Naive B cell (primary cell): ENCODE results near the gene EFNA4. TPM values are rescaled to one million over a fixed set of nuclear protein-coding genes. Genes with fewer than 3 reads are reported as not detected.
"Not testable (repeated sequence)": the region's sequence is repeated elsewhere in the genome, so short reads cannot be mapped to it uniquely, and the experiment has no call there.

Experiments
- ATAC-seq, 2 donors: fragments of 150-1000 bp; cut with Tn5 transposase; 2 replicates each; pipeline ENCODE4 v1.10.0; 2021; ENCODE audit warnings: low read depth in 2 of 2, mild to moderate bottlenecking in 2 of 2, moderate library complexity in 2 of 2
- DNase-seq: peaks from one replicate; pipeline ENCODE4 v3.0.0; 2022
- H3K27ac Mint-ChIP-seq, 6 donors: one replicate each; pipeline ENCODE4 v1.8.0; 2020 to 2022; ENCODE audit warnings: mild to moderate bottlenecking in 6 of 6, mixed read lengths in 6 of 6, moderate library complexity in 5 of 6, inconsistent platforms in 2 of 6
- H3K27me3 Mint-ChIP-seq, 3 donors: one replicate each; pipeline ENCODE4 v1.8.0; 2021 to 2022; ENCODE audit warnings: mixed read lengths in 3 of 3, mild to moderate bottlenecking in 1 of 3
- H3K36me3 Mint-ChIP-seq, 2 donors: one replicate each; pipeline ENCODE4 v1.8.0; 2020 to 2022; ENCODE audit warnings: mixed read lengths in 2 of 2, inconsistent platforms in 1 of 2, mild to moderate bottlenecking in 1 of 2
- H3K4me1 Mint-ChIP-seq, 3 donors: one replicate each; pipeline ENCODE4 v1.8.0; 2020 to 2022; ENCODE audit warnings: mixed read lengths in 3 of 3, inconsistent platforms in 1 of 3, mild to moderate bottlenecking in 1 of 3, moderate library complexity in 1 of 3
- H3K4me3 Mint-ChIP-seq, 8 donors: one replicate each; pipeline ENCODE4 v1.8.0; 2020 to 2022; ENCODE audit warnings: mild to moderate bottlenecking in 8 of 8, mixed read lengths in 8 of 8, moderate library complexity in 8 of 8, inconsistent platforms in 2 of 8
- H3K9me3 Mint-ChIP-seq, 7 donors: one replicate each; pipeline ENCODE4 v1.8.0; 2020 to 2022; ENCODE audit warnings: mixed read lengths in 7 of 7, mild to moderate bottlenecking in 5 of 7, inconsistent platforms in 2 of 7, moderate library complexity in 1 of 7
- polyA plus RNA-seq, 6 donors: library from polyadenylated mRNA; unstranded; fragments of 300-500 nt; fragmentation: Illumina TruSeq; gene quantifications; one replicate each; pipeline ENCODE4 v1.2.3, GENCODE V29; 2021; ENCODE audit warnings: low read depth in 6 of 6

EFNA4 gene
- polyA plus RNA-seq, 6 donors from 2014 or later: 2.6 to 6.0 (median 3.3) TPM; not detected in 1

DNA sequence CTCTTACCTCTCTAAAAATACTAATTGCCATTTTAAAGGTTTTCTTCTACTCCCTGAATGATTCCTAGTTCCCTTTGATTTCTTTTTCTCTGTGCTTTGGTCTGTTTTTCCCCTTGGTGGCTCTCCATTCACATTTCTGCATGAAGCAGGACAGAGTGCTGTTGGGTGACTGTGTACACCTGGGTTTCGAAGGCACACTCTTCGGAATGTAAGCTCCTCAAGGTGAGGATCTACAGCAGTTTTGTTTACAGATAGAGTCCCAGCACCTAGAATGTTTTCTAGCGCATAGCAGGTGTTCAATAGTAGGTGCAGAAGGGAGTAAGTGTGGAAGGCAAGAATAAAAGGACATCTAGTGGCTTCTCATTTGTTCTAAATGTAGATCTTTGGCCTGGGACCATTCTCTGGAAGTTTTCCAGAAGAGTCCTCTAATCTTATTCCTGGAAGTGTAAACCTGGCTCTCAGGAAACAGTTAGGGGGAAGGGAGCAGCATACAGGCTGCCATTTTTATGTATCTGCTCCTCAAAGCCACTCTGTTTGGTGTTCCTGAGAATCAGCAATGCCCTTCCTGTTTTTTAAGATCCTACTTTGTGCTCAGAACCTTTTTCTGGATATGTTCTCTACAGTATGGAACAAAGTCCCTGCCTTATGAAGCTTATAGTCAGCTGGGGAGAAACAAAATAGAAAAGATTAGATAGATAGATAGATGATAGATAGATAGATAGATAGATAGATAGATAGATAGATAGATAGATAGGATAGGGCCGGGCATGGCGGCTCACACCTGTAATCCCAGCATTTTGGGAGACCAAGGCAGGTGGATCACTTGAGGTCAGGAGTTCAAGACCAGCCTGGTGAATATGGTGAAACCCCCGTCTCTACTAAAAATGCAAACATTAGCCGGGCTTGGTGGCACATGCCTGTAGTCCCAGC, 41.3 kb downstream of the EFNA4 start:
- Mint-ChIP-seq H3K4me3 (no peak overlapping the region), H3K36me3 (no peaks in the 10 kb centered on the region), H3K9me3 (no peaks in the 10 kb centered on the region), H3K27me3 (no peaks in the 10 kb centered on the region), H3K27ac (peak overlapping the region in 2 of 6 donors; percentile 45 to 64), H3K4me1 (no peaks in the 10 kb centered on the region)
- DNase-seq: no peak
- ATAC-seq: no peak

DNA sequence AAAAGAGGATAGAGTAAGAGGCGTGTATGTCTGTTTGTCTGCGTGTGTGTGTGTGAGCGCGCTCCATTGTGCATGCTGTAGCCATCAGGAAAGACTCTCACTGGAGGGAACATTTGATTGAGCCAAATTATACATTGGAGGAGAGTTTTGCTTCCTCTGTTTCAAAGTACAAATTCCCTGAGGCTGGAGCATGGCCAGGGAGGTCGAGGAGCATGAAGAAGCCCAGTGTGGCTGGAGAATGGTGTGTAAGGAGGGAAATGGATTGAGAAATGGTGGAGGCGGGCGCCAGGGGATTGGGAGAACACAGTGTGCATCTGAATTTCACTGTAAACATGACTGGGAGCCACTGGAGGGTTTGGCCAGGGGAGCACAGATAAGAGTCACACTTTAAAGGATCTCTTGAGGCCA, 42.1 kb downstream of the EFNA4 start:
- H3K27ac Mint-ChIP-seq: no peak overlapping the region
- no peaks in the 10 kb centered on the region for H3K36me3 Mint-ChIP-seq
- DNase-seq: no peak
- no peak overlapping the region for H3K4me3 Mint-ChIP-seq
- ATAC-seq: no peak
- no peaks in the 10 kb centered on the region for H3K9me3 Mint-ChIP-seq
- H3K27me3 Mint-ChIP-seq: no peaks in the 10 kb centered on the region
- H3K4me1 Mint-ChIP-seq: no peaks in the 10 kb centered on the region

DNA sequence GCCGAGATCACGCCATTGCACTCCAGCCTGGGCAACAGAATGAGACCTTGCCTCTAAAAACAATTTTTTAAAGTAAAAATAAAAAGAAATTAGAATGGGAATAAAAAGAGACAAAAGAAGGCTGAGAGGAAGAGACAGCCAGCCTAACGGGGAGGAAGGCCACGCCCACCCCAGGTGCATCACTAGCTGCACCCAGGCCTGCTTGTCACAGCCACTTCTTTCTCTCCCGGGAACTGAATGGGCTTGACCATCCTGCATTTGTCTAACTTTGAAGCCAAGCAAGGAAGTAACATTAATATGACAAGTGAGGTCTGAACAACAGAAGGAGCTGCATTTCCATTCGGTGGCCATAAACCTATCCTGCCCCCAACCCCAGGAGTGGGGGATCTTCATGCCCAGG, 43.3 kb downstream of the EFNA4 start:
- Mint-ChIP-seq H3K27ac (no peak overlapping the region), H3K4me3 (no peak overlapping the region), H3K27me3 (peaks cover 0 to 6% (median 0%) of the 10 kb centered on the region in 3 donors), H3K36me3 (no peaks in the 10 kb centered on the region), H3K9me3 (no peaks in the 10 kb centered on the region), H3K4me1 (no peaks in the 10 kb centered on the region)
- DNase-seq: no peak
- no peak for ATAC-seq

DNA sequence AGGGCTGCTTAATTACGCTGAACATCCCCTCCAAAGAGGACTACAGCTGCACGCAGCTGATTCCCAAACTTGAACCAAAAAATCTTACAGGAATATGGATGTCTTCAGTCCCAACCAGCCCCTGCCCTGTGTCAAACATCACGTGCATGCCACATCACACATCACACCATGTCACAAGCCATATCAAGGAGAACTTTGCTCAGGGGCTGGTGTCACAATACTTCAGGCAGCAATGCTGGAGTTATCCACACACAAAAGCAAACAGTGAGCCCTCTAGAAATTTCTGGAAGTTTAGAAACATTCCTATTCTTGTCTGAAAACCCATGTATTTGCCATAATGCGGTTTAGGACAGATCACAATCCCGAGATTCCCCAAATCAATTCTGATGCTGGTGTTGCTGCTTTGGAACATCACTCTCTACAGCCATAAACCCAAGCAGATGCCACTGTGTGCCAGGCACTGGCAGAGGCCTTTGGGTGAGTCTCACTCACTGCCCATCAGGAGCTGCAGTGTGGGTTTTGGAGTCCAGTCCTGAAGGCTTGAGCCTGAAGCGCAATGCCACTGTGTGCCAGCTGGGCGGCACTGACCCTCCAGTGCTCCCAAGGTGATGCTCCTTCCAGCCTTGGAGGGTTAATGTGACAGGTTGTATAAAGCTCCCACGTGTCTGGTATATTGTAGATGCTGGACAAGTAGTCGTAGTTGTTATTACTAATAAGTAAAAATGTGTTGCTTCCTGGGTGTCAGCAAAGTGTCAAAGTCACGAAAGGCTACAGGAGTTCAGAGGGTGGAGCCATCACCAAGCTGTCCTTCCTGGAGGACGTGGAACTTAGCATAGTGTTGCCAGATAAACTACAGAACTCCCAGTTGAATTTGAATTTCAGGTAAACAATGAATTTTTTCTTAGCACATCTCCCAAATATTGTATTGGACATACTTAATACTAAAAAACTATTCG, 44.0 kb downstream of the EFNA4 start:
- no peak overlapping the region for H3K4me3 Mint-ChIP-seq
- H3K27ac Mint-ChIP-seq: peak overlapping the region in 1 of 6 donors; percentile 74
- no peaks in the 10 kb centered on the region for H3K9me3 Mint-ChIP-seq
- ATAC-seq (no peak), DNase-seq (no peak)
- H3K27me3 Mint-ChIP-seq: peaks cover 0 to 6% (median 0%) of the 10 kb centered on the region in 3 donors
- no peaks in the 10 kb centered on the region for H3K4me1 Mint-ChIP-seq
- no peaks in the 10 kb centered on the region for H3K36me3 Mint-ChIP-seq

DNA sequence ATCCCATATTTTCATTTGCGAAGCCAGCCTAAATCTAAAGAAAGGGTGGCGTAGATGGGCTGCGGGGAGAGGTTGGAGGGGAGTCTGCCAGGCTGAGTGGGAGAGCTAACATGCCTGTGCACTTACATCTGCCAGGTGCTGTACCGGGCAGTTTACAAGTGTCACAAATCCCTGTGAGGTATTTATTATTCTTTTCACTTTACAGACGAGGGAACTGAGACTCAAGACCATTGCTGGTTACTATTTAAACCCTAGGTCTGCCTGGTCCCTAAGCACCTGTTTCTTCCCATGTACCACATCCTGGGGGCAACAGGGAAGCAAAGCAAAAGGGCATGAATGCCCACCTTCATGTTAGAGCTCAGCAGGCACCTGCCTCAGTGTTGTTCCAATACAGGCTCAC, 44.8 kb downstream of the EFNA4 start:
- no peak overlapping the region for H3K27ac Mint-ChIP-seq
- DNase-seq (no peak), ATAC-seq (no peak)
- no peaks in the 10 kb centered on the region for H3K9me3 Mint-ChIP-seq
- H3K4me1 Mint-ChIP-seq: no peaks in the 10 kb centered on the region
- peaks cover 0 to 6% (median 0%) of the 10 kb centered on the region in 3 donors for H3K27me3 Mint-ChIP-seq
- H3K4me3 Mint-ChIP-seq: no peak overlapping the region
- H3K36me3 Mint-ChIP-seq: no peaks in the 10 kb centered on the region

DNA sequence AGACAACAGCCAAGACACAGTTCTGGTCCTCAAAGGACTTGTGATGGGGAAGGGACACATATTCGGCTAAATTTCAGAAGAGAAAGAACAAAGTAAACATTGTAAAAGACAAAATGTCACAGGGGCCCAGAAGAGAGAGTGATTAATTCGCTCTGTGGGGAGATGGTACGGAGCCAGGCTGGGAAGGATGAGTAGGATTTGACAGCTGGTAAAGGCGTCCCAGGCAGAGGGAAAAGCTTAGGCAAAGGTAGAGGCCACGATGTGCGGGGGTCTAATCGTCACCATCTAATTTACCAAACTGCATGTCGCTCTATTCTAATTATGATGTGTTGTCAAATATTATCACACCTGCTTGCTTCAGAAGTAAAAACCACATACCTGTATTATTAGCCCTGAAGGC, 46.8 kb downstream of the EFNA4 start:
- Mint-ChIP-seq H3K4me3 (no peak overlapping the region), H3K4me1 (no peaks in the 10 kb centered on the region), H3K27ac (peak overlapping the region in 1 of 6 donors; percentile 87), H3K27me3 (peaks cover 0 to 6% (median 0%) of the 10 kb centered on the region in 3 donors), H3K36me3 (no peaks in the 10 kb centered on the region), H3K9me3 (no peaks in the 10 kb centered on the region)
- DNase-seq (no peak), ATAC-seq (no peak)

DNA sequence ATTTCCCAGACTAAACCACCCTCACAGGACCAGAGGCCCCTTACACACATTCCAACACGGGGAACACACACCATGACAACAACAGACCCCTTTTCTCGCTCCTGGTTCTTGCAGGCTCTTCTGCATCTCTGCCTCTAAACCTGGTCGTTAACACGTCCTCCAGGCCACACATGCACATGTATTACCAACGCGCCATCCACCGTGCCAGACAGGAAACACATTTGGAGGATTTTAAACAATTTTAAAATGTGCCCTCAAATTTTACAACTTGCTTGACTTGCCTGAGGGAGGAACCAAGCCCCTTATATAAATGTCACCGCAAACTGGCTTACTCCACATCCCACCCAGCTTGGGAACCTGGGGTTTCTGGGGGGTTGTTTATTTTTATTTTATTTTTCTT, 47.3 kb downstream of the EFNA4 start:
- Mint-ChIP-seq H3K9me3 (no peaks in the 10 kb centered on the region), H3K4me3 (no peak overlapping the region), H3K4me1 (no peaks in the 10 kb centered on the region), H3K27me3 (peaks cover 0 to 6% (median 0%) of the 10 kb centered on the region in 3 donors), H3K27ac (no peak overlapping the region), H3K36me3 (no peaks in the 10 kb centered on the region)
- ATAC-seq (no peak), DNase-seq (no peak)

DNA sequence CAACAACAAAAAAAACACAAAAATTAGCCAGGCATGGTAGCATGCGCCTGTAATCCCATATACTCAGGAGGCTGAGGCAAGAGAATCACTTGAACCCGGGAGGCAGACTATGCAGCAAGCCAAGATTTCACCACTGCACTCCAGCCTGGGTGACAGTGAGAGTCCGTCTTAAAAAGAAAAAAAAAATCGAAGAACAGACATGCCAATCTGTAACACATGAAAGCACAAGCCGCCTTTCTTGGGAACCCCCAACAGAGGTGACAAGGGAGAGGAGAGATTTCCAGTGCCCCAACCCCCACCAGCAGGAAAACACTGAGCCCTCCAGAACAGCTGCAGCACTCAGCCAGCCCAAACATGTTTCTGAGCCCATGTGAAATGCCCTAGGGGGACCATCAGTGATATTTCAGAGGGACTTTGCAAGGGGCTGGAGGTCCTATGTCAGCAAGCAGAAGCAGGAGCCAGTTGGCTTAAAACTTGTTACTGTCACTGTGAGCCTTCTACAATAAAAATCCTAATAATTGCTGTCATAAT, 50.0 kb downstream of the EFNA4 start:
- no peak for ATAC-seq
- Mint-ChIP-seq H3K36me3 (no peaks in the 10 kb centered on the region), H3K4me3 (no peak overlapping the region), H3K27me3 (peaks cover 0 to 23% (median 12%) of the 10 kb centered on the region in 3 donors), H3K4me1 (no peaks in the 10 kb centered on the region), H3K9me3 (no peaks in the 10 kb centered on the region), H3K27ac (no peak overlapping the region)
- DNase-seq: no peak

DNA sequence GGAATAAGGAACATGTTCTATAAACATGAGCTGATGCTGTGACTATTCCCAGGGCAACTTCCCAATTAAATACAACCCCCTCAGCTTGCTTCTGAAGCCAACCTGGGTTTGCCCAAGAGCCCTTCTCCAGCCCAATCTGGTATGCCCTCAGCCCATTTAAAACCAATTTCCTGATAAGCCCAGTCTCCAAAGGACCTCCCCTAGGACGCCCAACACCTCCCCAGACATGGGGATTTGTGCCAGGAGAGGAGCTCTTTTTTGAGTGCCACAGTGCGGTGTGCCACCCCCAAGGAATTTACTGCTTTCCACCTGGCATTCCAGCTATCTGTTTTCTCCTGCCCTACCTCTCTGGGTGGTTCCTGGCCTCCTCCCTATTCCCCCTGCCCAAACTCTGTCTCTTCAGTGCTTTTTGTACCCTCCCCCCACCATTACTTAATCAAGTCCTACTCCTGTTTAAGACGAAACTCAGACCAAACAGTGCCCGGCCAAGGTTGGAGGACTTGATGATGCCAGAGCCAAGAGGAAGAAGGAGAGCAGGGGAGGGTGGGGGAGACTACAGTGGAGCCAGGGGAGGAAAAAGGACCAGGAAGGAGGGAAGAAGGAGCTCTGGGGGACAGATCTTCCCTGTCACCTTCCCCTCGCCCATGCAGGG, 52.7 kb downstream of the EFNA4 start:
- Mint-ChIP-seq H3K4me1 (no peaks in the 10 kb centered on the region), H3K27ac (peak overlapping the region in 1 of 6 donors; percentile 52), H3K27me3 (peaks cover 0 to 28% (median 12%) of the 10 kb centered on the region in 3 donors), H3K36me3 (no peaks in the 10 kb centered on the region), H3K9me3 (no peaks in the 10 kb centered on the region), H3K4me3 (no peak overlapping the region)
- no peak for ATAC-seq
- DNase-seq: no peak

DNA sequence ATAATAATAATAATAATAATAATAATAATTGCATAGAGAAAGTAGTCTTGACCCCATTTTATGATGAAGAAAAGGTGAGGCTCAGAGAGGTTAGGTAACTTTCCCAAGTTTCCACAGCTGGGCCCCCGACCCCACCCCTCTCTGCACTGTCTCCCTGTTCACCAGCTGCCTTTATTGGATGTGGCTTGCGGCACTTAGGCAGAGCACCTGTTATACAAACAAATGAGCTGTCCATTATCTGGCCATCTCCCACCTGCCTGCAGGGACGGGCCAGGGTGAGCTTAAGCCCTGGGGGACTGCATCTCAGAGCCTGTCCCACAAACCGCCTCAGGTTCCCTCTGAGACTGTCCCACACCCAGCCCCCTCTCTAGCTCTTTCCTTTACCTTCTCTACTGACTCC, 54.1 kb downstream of the EFNA4 start:
- ATAC-seq: no peak
- no peak overlapping the region for H3K27ac Mint-ChIP-seq
- H3K27me3 Mint-ChIP-seq: peaks cover 0 to 23% (median 12%) of the 10 kb centered on the region in 3 donors
- H3K4me3 Mint-ChIP-seq: no peak overlapping the region
- no peaks in the 10 kb centered on the region for H3K9me3 Mint-ChIP-seq
- no peaks in the 10 kb centered on the region for H3K4me1 Mint-ChIP-seq
- no peaks in the 10 kb centered on the region for H3K36me3 Mint-ChIP-seq
- DNase-seq: no peak

DNA sequence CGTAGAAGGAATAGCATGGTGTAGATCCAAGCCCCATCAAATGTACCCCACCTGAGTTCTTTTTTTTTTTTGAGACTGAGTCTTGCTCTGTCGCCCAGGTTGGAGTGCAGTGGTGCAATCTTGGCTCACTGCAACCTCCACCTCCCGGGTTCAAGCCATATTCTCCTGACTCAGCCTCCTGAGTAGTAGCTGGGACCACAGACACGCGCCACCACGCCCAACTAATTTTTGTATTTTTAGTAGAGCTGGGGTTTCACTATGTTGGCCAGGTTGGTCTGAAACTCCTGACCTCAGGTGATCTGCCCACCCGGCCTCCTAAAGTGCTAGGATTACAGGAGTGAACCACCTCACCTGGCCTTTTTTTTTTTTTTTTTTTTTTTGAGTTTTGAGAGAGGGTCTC, 54.5 kb downstream of the EFNA4 start:
- H3K27ac Mint-ChIP-seq, H3K4me1 Mint-ChIP-seq, ATAC-seq, H3K9me3 Mint-ChIP-seq, DNase-seq, H3K4me3 Mint-ChIP-seq, H3K36me3 Mint-ChIP-seq: not testable (repeated sequence)
- H3K27me3 Mint-ChIP-seq: peaks cover 0 to 23% (median 12%) of the 10 kb centered on the region in 3 donors
